ENCODE measurements around the gene PACRG. TPM values are rescaled to one million over a fixed set of nuclear protein-coding genes. Genes with fewer than 3 reads are reported as not detected.

Gene PACRG
- total and polyA plus RNA-seq, 2 donors (not counting 3 experiments of a cell fraction or from before 2014, with no cell fraction given) = 0.08 TPM; not detected in 1

GRCh38 chr6:162922563-162923166, 194.9 kb downstream of the PACRG start:
- CTCF ChIA-PET = no interaction called here
- intact Hi-C loops (cut with micrococcal nuclease) = no loop called here
- Histone ChIP-seq H3K4me2 (ENCODE audit: insufficient read depth, low read length) (no peak overlapping the region), H3K27me3 (ENCODE audit: control insufficient read depth in 2 of 2, insufficient read depth in 2 of 2, low read length in 2 of 2) (no peaks in the 10 kb centered on the region), H3K36me3 (ENCODE audit: control insufficient read depth in 2 of 2, extremely low read depth in 1 of 2, insufficient read depth in 2 of 2, low read length in 2 of 2) (no peaks in the 10 kb centered on the region), H3K79me2 (ENCODE audit: control insufficient read depth, insufficient read depth, low read length) (no peaks in the 10 kb centered on the region), H4K20me1 (replicated peaks; ENCODE audit: control insufficient read depth, extremely low read depth, insufficient read depth, low read length) (no peaks in the 10 kb centered on the region), H2AFZ (ENCODE audit: low read depth, low read length) (no peak overlapping the region), H3K9me3 (replicated peaks; ENCODE audit: control insufficient read depth, insufficient read depth, low read length) (no peaks in the 10 kb centered on the region), H3K4me1 (ENCODE audit: control insufficient read depth, extremely low read depth, insufficient read depth, low read length) (no peaks in the 10 kb centered on the region), H3K27ac (ENCODE audit: insufficient read depth, low read depth, low read length) (no peak overlapping the region), H3K4me3 (replicated peaks in 1 of 3; ENCODE audit: insufficient read depth in 1 of 3, low read depth in 1 of 3, low read length in 3 of 3) (no peak overlapping the region), H3K9me1 (replicated peaks; ENCODE audit: control insufficient read depth, extremely low read depth, insufficient read depth, low read length) (no peaks in the 10 kb centered on the region), H3K9ac (replicated peaks; ENCODE audit: extremely low read depth, insufficient read depth, low read length) (no peak overlapping the region)
- dilution Hi-C loops (cut with MboI; ENCODE audit: extremely low pct_ligation_motif_present, low sequenced_read_pairs) = no loop called here
- POLR2A ChIA-PET = no interaction called here
- FAIRE-seq = no peak
- DNase-seq (ENCODE audit: low read depth, low spot score) = no peak
- TF ChIP-seq POLR2A (IDR thresholded peaks at IDR 0.05; ENCODE audit: low read depth, low read length) (no peak), POLR2AphosphoS5 (IDR thresholded peaks at IDR 0.05; ENCODE audit: insufficient read depth, low read depth, low read length) (no peak), JUN (IDR thresholded peaks at IDR 0.05; ENCODE audit: borderline replicate concordance, insufficient read depth, insufficient read length, low read depth) (no peak), CTCF (IDR thresholded peaks at IDR 0.05; ENCODE audit: extremely low read depth in 1 of 2, insufficient read depth in 1 of 2, low read depth in 1 of 2, low read length in 2 of 2) (no peak), MAX (IDR thresholded peaks at IDR 0.05; ENCODE audit: insufficient read depth, insufficient read length) (no peak)
- no TSS peak for BruUV-seq (replicated peaks)

GRCh38 chr6:162934844-162935243, 207.1 kb downstream of the PACRG start:
- TF ChIP-seq GATA2 (IDR thresholded peaks at IDR 0.05; ENCODE audit: insufficient read depth, insufficient read length, low read depth, low read length) = no peak
- TF ChIP-seq JUN (IDR thresholded peaks at IDR 0.05; ENCODE audit: borderline replicate concordance, insufficient read depth, insufficient read length, low read depth) = no peak
- TF ChIP-seq POLR2A (IDR thresholded peaks at IDR 0.05; ENCODE audit: low read depth, low read length) = no peak
- no peak for TF ChIP-seq CTCF (IDR thresholded peaks at IDR 0.05; ENCODE audit: extremely low read depth in 1 of 2, insufficient read depth in 1 of 2, low read depth in 1 of 2, low read length in 2 of 2)
- TF ChIP-seq MAX (IDR thresholded peaks at IDR 0.05; ENCODE audit: insufficient read depth, insufficient read length) = no peak
- Histone ChIP-seq H3K36me3 (ENCODE audit: control insufficient read depth in 2 of 2, extremely low read depth in 1 of 2, insufficient read depth in 2 of 2, low read length in 2 of 2) (no peaks in the 10 kb centered on the region), H3K27ac (ENCODE audit: insufficient read depth, low read depth, low read length) (no peak overlapping the region), H2AFZ (ENCODE audit: low read depth, low read length) (no peak overlapping the region), H4K20me1 (replicated peaks; ENCODE audit: control insufficient read depth, extremely low read depth, insufficient read depth, low read length) (no peaks in the 10 kb centered on the region), H3K9me3 (replicated peaks; ENCODE audit: control insufficient read depth, insufficient read depth, low read length) (no peaks in the 10 kb centered on the region), H3K27me3 (ENCODE audit: control insufficient read depth in 2 of 2, insufficient read depth in 2 of 2, low read length in 2 of 2) (no peaks in the 10 kb centered on the region), H3K4me2 (ENCODE audit: insufficient read depth, low read length) (no peak overlapping the region), H3K4me3 (replicated peaks in 1 of 3; ENCODE audit: insufficient read depth in 1 of 3, low read depth in 1 of 3, low read length in 3 of 3) (no peak overlapping the region), H3K4me1 (ENCODE audit: control insufficient read depth, extremely low read depth, insufficient read depth, low read length) (no peaks in the 10 kb centered on the region), H3K9ac (replicated peaks; ENCODE audit: extremely low read depth, insufficient read depth, low read length) (no peak overlapping the region), H3K9me1 (replicated peaks; ENCODE audit: control insufficient read depth, extremely low read depth, insufficient read depth, low read length) (no peaks in the 10 kb centered on the region), H3K79me2 (ENCODE audit: control insufficient read depth, insufficient read depth, low read length) (no peaks in the 10 kb centered on the region)
- ChIA-PET POLR2A (no interaction called here), CTCF (interaction anchor here (0.7 kb wide), 1 partner anchor 10 kb away, joined by 3 read pairs; no protein-coding TSS in a partner anchor)
- BruUV-seq (replicated peaks) = no TSS peak
- dilution Hi-C loops (cut with MboI; ENCODE audit: extremely low pct_ligation_motif_present, low sequenced_read_pairs) (no loop called here), intact Hi-C loops (cut with micrococcal nuclease) (no loop called here)
- FAIRE-seq (no peak), DNase-seq (ENCODE audit: low read depth, low spot score) (no peak)
